ENCODE data around the gene HCFC2. TPM values are rescaled to one million over a fixed set of nuclear protein-coding genes. Genes with fewer than 3 reads are reported as not detected.

The HCFC2 gene
- total and polyA plus RNA-seq, 4 donors, result 9.1 to 32.3 (median 20.1) TPM

GRCh38 chr12:104134882-104135281 is 70.6 kb downstream of the HCFC2 start:
- peaks cover 0 to 3% of the 10 kb centered on the region in 2 donors for H3K4me1 ChIP-seq (ENCODE audit: control insufficient read depth in 1 of 2, insufficient read depth in 2 of 2, low read length in 2 of 2)
- 96 to 99% methylated on average over 1 of the region's 1 CpG for WGBS, 2 donors
- H3K36me3 ChIP-seq (ENCODE audit: control insufficient read depth in 1 of 2, insufficient read depth in 2 of 2, low read length in 1 of 2), result peaks cover 3 to 7% of the 10 kb centered on the region in 2 donors
- ATAC-seq (ENCODE audit: low FRiP score) (no peak), DNase-seq (no peak)
- no peak overlapping the region for H3K27ac ChIP-seq (ENCODE audit: low read depth in 1 of 2, low read length in 2 of 2)
- intact Hi-C loops (cut with DNase I), result loop anchor here in 1 of 2 donors (5.0 kb wide), 1 partner anchor 42 kb away; no protein-coding TSS in a partner anchor
- H3K27me3 ChIP-seq (ENCODE audit: control insufficient read depth in 1 of 2, insufficient read depth in 2 of 2, low read length in 1 of 2), result no peaks in the 10 kb centered on the region
- no peaks in the 10 kb centered on the region for H3K9me3 ChIP-seq (ENCODE audit: control insufficient read depth, low read length)
- H3K4me3 ChIP-seq (ENCODE audit: low read length in 2 of 2), result no peak overlapping the region

GRCh38 chr12:104136577-104136976 is 72.2 kb downstream of the HCFC2 start:
- no peak for ATAC-seq (ENCODE audit: low FRiP score)
- Histone ChIP-seq H3K4me3 (ENCODE audit: low read length in 2 of 2) (peak overlapping the region; percentile 88 to 99), H3K27me3 (ENCODE audit: control insufficient read depth in 1 of 2, insufficient read depth in 2 of 2, low read length in 1 of 2) (no peaks in the 10 kb centered on the region), H3K36me3 (ENCODE audit: control insufficient read depth in 1 of 2, insufficient read depth in 2 of 2, low read length in 1 of 2) (peaks cover 3 to 7% of the 10 kb centered on the region in 2 donors), H3K27ac (ENCODE audit: low read depth in 1 of 2, low read length in 2 of 2) (no peak overlapping the region), H3K4me1 (ENCODE audit: control insufficient read depth in 1 of 2, insufficient read depth in 2 of 2, low read length in 2 of 2) (peaks cover 0 to 2% of the 10 kb centered on the region in 2 donors), H3K9me3 (ENCODE audit: control insufficient read depth, low read length) (no peaks in the 10 kb centered on the region)
- no peak for DNase-seq
- intact Hi-C loops (cut with DNase I), result loop anchor here in 1 of 2 donors (5.0 kb wide), 1 partner anchor 41 kb away; no protein-coding TSS in a partner anchor

GRCh38 chr12:104137001-104137901 is 72.9 kb downstream of the HCFC2 start:
- ATAC-seq (ENCODE audit: low FRiP score) (no peak), DNase-seq (peak; percentile 59 to 81)
- Histone ChIP-seq H3K4me1 (ENCODE audit: control insufficient read depth in 1 of 2, insufficient read depth in 2 of 2, low read length in 2 of 2) (no peaks in the 10 kb centered on the region), H3K27me3 (ENCODE audit: control insufficient read depth in 1 of 2, insufficient read depth in 2 of 2, low read length in 1 of 2) (no peaks in the 10 kb centered on the region), H3K27ac (ENCODE audit: low read depth in 1 of 2, low read length in 2 of 2) (peak overlapping the region; percentile 91 to 99), H3K9me3 (ENCODE audit: control insufficient read depth, low read length) (no peaks in the 10 kb centered on the region), H3K36me3 (ENCODE audit: control insufficient read depth in 1 of 2, insufficient read depth in 2 of 2, low read length in 1 of 2) (peaks cover 3 to 5% of the 10 kb centered on the region in 2 donors), H3K4me3 (ENCODE audit: low read length in 2 of 2) (peak overlapping the region; percentile 88 to 99)
- WGBS, 2 donors, result 0 to 1% methylated on average over 58 to 78 of the region's 78 CpGs
- intact Hi-C loops (cut with DNase I), result loop anchor here in 1 of 2 donors (5.0 kb wide), 1 partner anchor 40 kb away; no protein-coding TSS in a partner anchor

- WGBS, 2 donors, result 1% methylated on average over 62 to 111 of the region's 111 CpGs
- no peaks in the 10 kb centered on the region for H3K9me3 ChIP-seq (ENCODE audit: control insufficient read depth, low read length)
- H3K27ac ChIP-seq (ENCODE audit: low read depth in 1 of 2, low read length in 2 of 2), result peak within 1 kb of the TSS; percentile 91 to 99
- H3K36me3 ChIP-seq (ENCODE audit: control insufficient read depth in 1 of 2, insufficient read depth in 2 of 2, low read length in 1 of 2), result peaks cover 0 to 3% of the 10 kb centered on the region in 2 donors
- intact Hi-C loops (cut with DNase I), result loop anchor here in 1 of 2 donors (5.0 kb wide), 1 partner anchor 39 kb away; no protein-coding TSS in a partner anchor
- no peaks in the 10 kb centered on the region for H3K27me3 ChIP-seq (ENCODE audit: control insufficient read depth in 1 of 2, insufficient read depth in 2 of 2, low read length in 1 of 2)
- ATAC-seq (ENCODE audit: low FRiP score) (peak; percentile 95), DNase-seq (peak; percentile 95 to 97)
- peak within 1 kb of the TSS; percentile 88 to 99 for H3K4me3 ChIP-seq (ENCODE audit: low read length in 2 of 2)
- no peaks in the 10 kb centered on the region for H3K4me1 ChIP-seq (ENCODE audit: control insufficient read depth in 1 of 2, insufficient read depth in 2 of 2, low read length in 2 of 2)
These were observed 73.8 kb downstream of the HCFC2 start, which contains the start of gene NFYB for GRCh38 chr12:104137902-104138796. TSS of gene NFYB (minus strand) at chr12:104138210. CDS start at chr12:104135453, 2,757 bp downstream.

DNA sequence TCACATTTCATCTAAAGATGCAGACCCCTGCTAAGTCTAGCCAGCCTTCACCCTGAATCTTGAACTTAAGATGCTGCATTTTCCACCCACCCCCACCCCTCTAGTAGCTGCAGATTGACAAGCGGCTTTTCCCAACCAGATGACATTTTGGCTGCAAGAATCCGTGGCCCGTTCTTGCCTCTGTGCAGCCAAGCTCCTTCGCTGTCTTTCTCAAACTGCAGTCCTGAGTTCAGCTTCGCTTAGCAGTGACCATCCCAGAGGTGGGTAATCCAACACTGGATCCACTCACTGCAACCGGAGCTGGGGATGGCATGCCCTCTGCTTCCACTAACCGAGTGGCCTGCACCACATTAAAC is 74.4 kb downstream of the HCFC2 start:
- peak overlapping the region; percentile 5 to 9 for H3K4me3 ChIP-seq (ENCODE audit: low read length in 2 of 2)
- H3K36me3 ChIP-seq (ENCODE audit: control insufficient read depth in 1 of 2, insufficient read depth in 2 of 2, low read length in 1 of 2), result peaks cover 0 to 3% of the 10 kb centered on the region in 2 donors
- DNase-seq (no peak), ATAC-seq (ENCODE audit: low FRiP score) (peak; percentile 40)
- intact Hi-C loops (cut with DNase I), result loop anchor here in 1 of 2 donors (5.0 kb wide), 1 partner anchor 39 kb away; no protein-coding TSS in a partner anchor
- peak overlapping the region; percentile 2 to 37 for H3K27ac ChIP-seq (ENCODE audit: low read depth in 1 of 2, low read length in 2 of 2)
- H3K9me3 ChIP-seq (ENCODE audit: control insufficient read depth, low read length), result no peaks in the 10 kb centered on the region
- 9 to 15% methylated on average over 7 of the region's 7 CpGs for WGBS, 2 donors
- no peaks in the 10 kb centered on the region for H3K4me1 ChIP-seq (ENCODE audit: control insufficient read depth in 1 of 2, insufficient read depth in 2 of 2, low read length in 2 of 2)
- no peaks in the 10 kb centered on the region for H3K27me3 ChIP-seq (ENCODE audit: control insufficient read depth in 1 of 2, insufficient read depth in 2 of 2, low read length in 1 of 2)

DNA sequence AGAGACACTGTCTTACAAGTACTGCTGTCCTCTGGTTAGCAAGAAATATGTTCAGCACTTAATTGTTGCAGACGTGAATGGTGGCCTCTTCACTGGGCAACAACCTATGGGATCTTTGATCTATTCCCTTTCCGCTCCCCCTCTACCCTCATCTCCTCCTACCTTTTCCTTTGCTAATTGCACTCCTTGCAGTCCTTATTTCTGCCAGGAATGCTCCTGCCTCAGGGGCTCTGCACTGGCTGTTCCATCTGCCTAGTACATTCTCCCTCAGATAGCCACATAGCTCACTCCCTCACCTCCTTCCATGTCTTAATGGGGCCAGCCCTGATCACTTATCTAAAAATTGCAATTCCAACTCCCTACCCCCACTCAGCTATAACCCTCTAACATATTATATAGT is 78.2 kb downstream of the HCFC2 start:
- 83 to 91% methylated on average over 2 of the region's 2 CpGs for WGBS, 2 donors
- ATAC-seq (ENCODE audit: low FRiP score), result no peak
- no peak overlapping the region for H3K4me3 ChIP-seq (ENCODE audit: low read length in 2 of 2)
- no peak overlapping the region for H3K27ac ChIP-seq (ENCODE audit: low read depth in 1 of 2, low read length in 2 of 2)
- no peaks in the 10 kb centered on the region for H3K9me3 ChIP-seq (ENCODE audit: control insufficient read depth, low read length)
- H3K4me1 ChIP-seq (ENCODE audit: control insufficient read depth in 1 of 2, insufficient read depth in 2 of 2, low read length in 2 of 2), result no peaks in the 10 kb centered on the region
- H3K36me3 ChIP-seq (ENCODE audit: control insufficient read depth in 1 of 2, insufficient read depth in 2 of 2, low read length in 1 of 2), result no peaks in the 10 kb centered on the region
- DNase-seq, result no peak
- intact Hi-C loops (cut with DNase I), result loop anchor here in 1 of 2 donors (5.0 kb wide), 1 partner anchor 35 kb away; no protein-coding TSS in a partner anchor
- H3K27me3 ChIP-seq (ENCODE audit: control insufficient read depth in 1 of 2, insufficient read depth in 2 of 2, low read length in 1 of 2), result no peaks in the 10 kb centered on the region

GRCh38 chr12:104143002-104143401 is 78.7 kb downstream of the HCFC2 start:
- Histone ChIP-seq H3K4me3 (ENCODE audit: low read length in 2 of 2) (no peak overlapping the region), H3K27me3 (ENCODE audit: control insufficient read depth in 1 of 2, insufficient read depth in 2 of 2, low read length in 1 of 2) (no peaks in the 10 kb centered on the region), H3K9me3 (ENCODE audit: control insufficient read depth, low read length) (no peaks in the 10 kb centered on the region), H3K27ac (ENCODE audit: low read depth in 1 of 2, low read length in 2 of 2) (no peak overlapping the region), H3K36me3 (ENCODE audit: control insufficient read depth in 1 of 2, insufficient read depth in 2 of 2, low read length in 1 of 2) (no peaks in the 10 kb centered on the region), H3K4me1 (ENCODE audit: control insufficient read depth in 1 of 2, insufficient read depth in 2 of 2, low read length in 2 of 2) (no peaks in the 10 kb centered on the region)
- no peak for DNase-seq
- intact Hi-C loops (cut with DNase I), result loop anchor here in 1 of 2 donors (5.0 kb wide), 1 partner anchor 34 kb away; no protein-coding TSS in a partner anchor
- no peak for ATAC-seq (ENCODE audit: low FRiP score)

GRCh38 chr12:104143918-104144317 is 79.6 kb downstream of the HCFC2 start:
- no peaks in the 10 kb centered on the region for H3K9me3 ChIP-seq (ENCODE audit: control insufficient read depth, low read length)
- no peaks in the 10 kb centered on the region for H3K36me3 ChIP-seq (ENCODE audit: control insufficient read depth in 1 of 2, insufficient read depth in 2 of 2, low read length in 1 of 2)
- DNase-seq, result no peak
- no peaks in the 10 kb centered on the region for H3K4me1 ChIP-seq (ENCODE audit: control insufficient read depth in 1 of 2, insufficient read depth in 2 of 2, low read length in 2 of 2)
- 94 to 97% methylated on average over 1 of the region's 1 CpG for WGBS, 2 donors
- H3K4me3 ChIP-seq (ENCODE audit: low read length in 2 of 2), result no peak overlapping the region
- intact Hi-C loops (cut with DNase I), result loop anchor here in 1 of 2 donors (5.0 kb wide), 1 partner anchor 33 kb away; no protein-coding TSS in a partner anchor
- H3K27me3 ChIP-seq (ENCODE audit: control insufficient read depth in 1 of 2, insufficient read depth in 2 of 2, low read length in 1 of 2), result no peaks in the 10 kb centered on the region
- H3K27ac ChIP-seq (ENCODE audit: low read depth in 1 of 2, low read length in 2 of 2), result no peak overlapping the region
- ATAC-seq (ENCODE audit: low FRiP score), result no peak

Data from aorta (tissue), 5 donors.